ENCODE results near the gene RALGPS1. TPM values are rescaled to one million over a fixed set of nuclear protein-coding genes. Genes with fewer than 3 reads are reported as not detected.

Gene RALGPS1
- total and polyA plus RNA-seq, 2 of the 8 experiments (the other 6 are each of a cell fraction or from before 2014, with no cell fraction given), result 20.0 to 23.5 TPM

- Histone ChIP-seq H3K79me2 (ENCODE audit: control insufficient read depth in 1 of 2, insufficient read depth in 2 of 2, low read length in 2 of 2) (no peaks in the 10 kb centered on the region), H3K56ac (replicated peaks; ENCODE audit: insufficient read length, low read depth, low read length) (no peak overlapping the region), H3K4ac (replicated peaks; ENCODE audit: insufficient read length, low read depth, low read length) (no peak overlapping the region), H3K9me3 (ENCODE audit: insufficient read depth in 2 of 2, low read depth in 1 of 2, low read length in 1 of 2) (no peaks in the 10 kb centered on the region), H3K23me2 (ENCODE audit: low read depth, low read length) (no peaks in the 10 kb centered on the region), H2BK120ac (replicated peaks; ENCODE audit: low read depth, low read length) (no peak overlapping the region), H3K23ac (ENCODE audit: insufficient read length) (no peak overlapping the region), H2BK5ac (ENCODE audit: low read depth, low read length) (no peak overlapping the region; the same call in 1 of the 2 replicates), H4K20me1 (replicated peaks in 1 of 2; ENCODE audit: control insufficient read depth in 1 of 2, insufficient read depth in 2 of 2, low read length in 2 of 2) (peaks cover 0 to 5% of the 10 kb centered on the region in 2 experiments), H3K18ac (ENCODE audit: extremely low read depth, low read length) (0 out of 2 replicates have a peak overlapping the region, but pooled peaks have one; percentile 55), H2BK20ac (ENCODE audit: low read length) (no peak overlapping the region), H3K9ac (replicated peaks in 1 of 4; ENCODE audit: extremely low read depth in 1 of 4, low read depth in 3 of 4, low read length in 3 of 4) (no peak overlapping the region), H3K79me1 (ENCODE audit: low read depth, low read length) (peaks cover 4% of the 10 kb centered on the region; the same call in 1 of the 2 replicates), H3K4me3 (ENCODE audit: extremely low read depth in 1 of 4, insufficient read depth in 2 of 4, low read depth in 3 of 4, low read length in 4 of 4) (no peak overlapping the region), H3K27me3 (replicated peaks in 1 of 4; ENCODE audit: control insufficient read depth in 3 of 4, extremely low read depth in 1 of 4, insufficient read depth in 3 of 4, low read length in 3 of 4) (no peaks in the 10 kb centered on the region), H3K4me1 (replicated peaks in 1 of 4; ENCODE audit: control insufficient read depth in 3 of 4, insufficient read depth in 4 of 4, low read length in 3 of 4) (peaks cover 9 to 23% (median 16%) of the 10 kb centered on the region in 4 experiments), H2AK5ac (ENCODE audit: low read depth, low read length) (peak overlapping the region; percentile 99; the same call in 1 of the 2 replicates), H4K91ac (replicated peaks; ENCODE audit: insufficient read length, low read length) (peak overlapping the region; percentile 12), H3K4me2 (ENCODE audit: insufficient read depth in 1 of 2, low read depth in 2 of 2, low read length in 2 of 2) (0 out of 4 replicates have a peak overlapping the region, but pooled peaks of 1 of the 2 experiments have one; percentile 14), H3K27ac (ENCODE audit: low read depth, low read length) (no peak overlapping the region), H2BK15ac (ENCODE audit: low read length) (no peak overlapping the region), H4K5ac (ENCODE audit: insufficient read length, low read depth, low read length) (no peak overlapping the region), H3K14ac (ENCODE audit: insufficient read length) (no peak overlapping the region), H2AFZ (ENCODE audit: low read length) (no peak overlapping the region), H4K8ac (ENCODE audit: extremely low read depth, insufficient read depth, low read length) (no peak overlapping the region), H3K36me3 (ENCODE audit: control insufficient read depth in 2 of 4, insufficient read depth in 4 of 4, low read length in 3 of 4) (no peaks in the 10 kb centered on the region; a peak in 1 of 8 replicates), H2BK12ac (ENCODE audit: low read depth, low read length) (0 out of 2 replicates have a peak overlapping the region, but pooled peaks have one; percentile 52)
- ChIA-PET CTCF (ENCODE audit: partially characterized antibody) (interaction anchor here (0.6 to 2.3 kb wide), 4 partner anchors 9 to 377 kb away, joined by 3 to 6 read pairs (median 5); partner anchors contain the start of gene ANGPTL2), POLR2A (ENCODE audit: partially characterized antibody) (interaction anchor here (1.5 to 2.6 kb wide), 2 partner anchors 9 to 21 kb away, joined by 4 to 15 read pairs; partner anchors contain the start of gene ANGPTL2)
- 88% methylated on average over 9 of the region's 10 CpGs; no CpG with 5 or more reads in 1 of the 2 experiments for WGBS, 2 experiments (ENCODE audit: extremely low coverage in 1 of 2, insufficient coverage in 1 of 2, insufficient read length in 1 of 2, insufficient replicate concordance in 2 of 2, low coverage in 1 of 2, low lambda C conversion rate in 2 of 2, missing lambda C conversion rate in 1 of 2)
- FAIRE-seq (no peak), DNase-seq (ENCODE audit: low read depth in 1 of 2, low spot score in 2 of 2) (no peak)
- TF ChIP-seq RAD21 (IDR thresholded peaks at IDR 0.05 in 1 of 2, conservative IDR thresholded peaks at IDR 0.05 in 1 of 2; ENCODE audit: low read depth in 2 of 2, low read length in 2 of 2), result no peak
- no peak for TF ChIP-seq POLR2A (IDR thresholded peaks at IDR 0.05; ENCODE audit: control extremely low read depth in 1 of 2, low read depth in 2 of 2, low read length in 2 of 2)
- TF ChIP-seq RBBP5 (IDR thresholded peaks at IDR 0.05; ENCODE audit: borderline replicate concordance, low read depth, low read length), result no peak
- TF ChIP-seq, protein P1, sequence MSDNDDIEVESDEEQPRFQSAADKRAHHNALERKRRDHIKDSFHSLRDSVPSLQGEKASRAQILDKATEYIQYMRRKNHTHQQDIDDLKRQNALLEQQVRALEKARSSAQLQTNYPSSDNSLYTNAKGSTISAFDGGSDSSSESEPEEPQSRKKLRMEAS (IDR thresholded peaks at IDR 0.05), result no peak
- no peak for TF ChIP-seq EZH2 (IDR thresholded peaks at IDR 0.05; ENCODE audit: low read depth, low read length, severe bottlenecking)
- no peak for TF ChIP-seq CHD2 (IDR thresholded peaks at IDR 0.05; ENCODE audit: low read length)
- no peak for TF ChIP-seq FOSL1 (IDR thresholded peaks at IDR 0.05; ENCODE audit: insufficient read depth, low read depth, low read length)
- no peak for TF ChIP-seq BRCA1 (IDR thresholded peaks at IDR 0.05; ENCODE audit: low read depth, low read length)
Measured at GRCh38 chr9:127113191-127113972, 198.8 kb downstream of the RALGPS1 start.

All from H1 (cell line).